ENCODE measurements around the gene GRIN2C. TPM values are rescaled to one million over a fixed set of nuclear protein-coding genes. Genes with fewer than 3 reads are reported as not detected.
A peak's percentile ranks its signal among the peaks of the same experiment; 100 is the strongest.
"Not testable (repeated sequence)": the region's sequence is repeated elsewhere in the genome, so short reads cannot be mapped to it uniquely, and the experiment has no call there.

GRIN2C gene
- 1 to 10 TPM in 1 of 2 donors, under 1 TPM in 1; 0.65 to 1.2 TPM for total RNA-seq

DNA sequence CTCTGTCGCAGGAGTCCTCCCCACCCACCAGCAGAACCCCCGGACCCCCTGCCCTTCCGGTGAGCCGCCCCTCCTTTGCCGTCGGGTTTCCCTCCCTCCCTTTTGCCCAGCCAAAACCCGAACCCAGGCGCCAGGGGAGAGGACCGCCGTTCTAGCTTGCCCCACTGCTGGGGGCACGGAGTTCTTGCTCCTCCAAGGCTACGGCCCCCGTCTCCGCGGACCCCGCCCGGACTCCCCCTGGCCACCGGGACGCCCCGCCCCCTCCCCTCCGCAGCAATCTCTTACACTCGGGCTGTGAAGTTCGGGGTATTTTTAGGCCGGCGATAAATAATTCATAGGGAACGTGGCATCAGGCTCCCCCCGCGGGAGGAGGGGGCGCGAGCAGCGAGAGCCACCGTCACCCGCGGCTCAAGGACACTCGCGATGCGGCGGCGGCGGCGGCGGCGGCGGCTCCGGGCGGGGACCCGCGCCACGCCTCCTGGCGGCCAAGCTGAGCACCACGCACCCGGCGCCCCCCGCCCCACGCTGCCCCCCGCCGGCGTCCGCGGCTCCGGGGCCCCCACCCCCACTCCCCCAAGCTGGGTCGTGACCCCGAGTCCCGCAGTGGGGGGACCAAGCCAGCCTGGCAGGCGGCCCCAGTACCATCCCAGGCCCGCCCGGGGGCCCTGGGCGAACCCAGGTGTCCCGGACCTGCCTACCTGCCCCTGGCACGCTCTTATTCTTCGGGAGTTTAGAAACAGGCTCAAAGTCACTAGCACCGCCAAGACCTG, at the start of gene GRIN2C:
Gene GRIN2C (minus strand): TSS at position 427 of the 770 bp plus-strand sequence. CDS start 4,793 bp downstream, outside the sequence.
- H3K36me3 Mint-ChIP-seq (ENCODE audit: low read depth): peaks cover 14% of the 10 kb centered on the region
- no peaks in the 10 kb centered on the region for H3K4me1 Mint-ChIP-seq
- H3K27me3 Mint-ChIP-seq: peaks cover 43% of the 10 kb centered on the region
- no peak within 1 kb of the TSS for H3K27ac Mint-ChIP-seq
- no peaks in the 10 kb centered on the region for H3K9me3 Mint-ChIP-seq
- ATAC-seq (replicated peaks): peak; percentile 20
- peak within 1 kb of the TSS; percentile 41 for H3K4me3 Mint-ChIP-seq

GRCh38 chr17:74909097-74909496, 49.4 kb upstream of the GRIN2C start:
- not testable (repeated sequence) for H3K4me3 Mint-ChIP-seq, H3K4me1 Mint-ChIP-seq, H3K27ac Mint-ChIP-seq

DNA sequence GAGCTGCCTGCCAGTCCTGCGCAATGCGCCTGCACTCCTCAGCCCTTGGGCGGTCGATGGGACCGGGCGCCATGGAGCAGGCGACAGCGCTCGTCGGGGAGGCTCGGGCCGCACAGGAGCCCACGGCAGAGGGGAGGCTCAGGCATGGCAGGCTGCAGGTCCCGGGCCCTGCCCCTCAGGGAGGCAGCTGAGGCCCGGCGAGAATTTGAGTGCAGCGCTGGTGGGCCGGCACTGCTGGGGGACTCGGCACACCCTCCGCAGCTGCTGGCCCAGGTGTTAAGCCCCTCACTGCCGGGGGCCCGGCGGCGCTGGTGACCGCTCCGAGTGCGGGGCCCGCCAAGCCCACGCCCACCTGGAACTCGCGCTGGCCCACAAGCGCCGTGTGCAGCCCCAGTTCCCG, 47.3 kb upstream of the GRIN2C start:
- no peaks in the 10 kb centered on the region for H3K4me1 Mint-ChIP-seq
- no peak overlapping the region for H3K27ac Mint-ChIP-seq
- H3K27me3 Mint-ChIP-seq: peaks cover 5% of the 10 kb centered on the region
- no peaks in the 10 kb centered on the region for H3K9me3 Mint-ChIP-seq
- no peak overlapping the region for H3K4me3 Mint-ChIP-seq
- H3K36me3 Mint-ChIP-seq (ENCODE audit: low read depth): no peaks in the 10 kb centered on the region
- no peak for ATAC-seq (replicated peaks)

More at GRCh38 chr17:74909097-74909496, 49.4 kb upstream of the GRIN2C start:
- not testable (repeated sequence) for ATAC-seq (replicated peaks); H3K27me3 Mint-ChIP-seq; H3K36me3 Mint-ChIP-seq (ENCODE audit: low read depth); H3K9me3 Mint-ChIP-seq

GRCh38 chr17:74906214-74906793, 46.6 kb upstream of the GRIN2C start:
- H3K4me1 Mint-ChIP-seq; H3K9me3 Mint-ChIP-seq; H3K27me3 Mint-ChIP-seq; H3K36me3 Mint-ChIP-seq (ENCODE audit: low read depth); H3K27ac Mint-ChIP-seq; ATAC-seq (replicated peaks); H3K4me3 Mint-ChIP-seq: not testable (repeated sequence)

DNA sequence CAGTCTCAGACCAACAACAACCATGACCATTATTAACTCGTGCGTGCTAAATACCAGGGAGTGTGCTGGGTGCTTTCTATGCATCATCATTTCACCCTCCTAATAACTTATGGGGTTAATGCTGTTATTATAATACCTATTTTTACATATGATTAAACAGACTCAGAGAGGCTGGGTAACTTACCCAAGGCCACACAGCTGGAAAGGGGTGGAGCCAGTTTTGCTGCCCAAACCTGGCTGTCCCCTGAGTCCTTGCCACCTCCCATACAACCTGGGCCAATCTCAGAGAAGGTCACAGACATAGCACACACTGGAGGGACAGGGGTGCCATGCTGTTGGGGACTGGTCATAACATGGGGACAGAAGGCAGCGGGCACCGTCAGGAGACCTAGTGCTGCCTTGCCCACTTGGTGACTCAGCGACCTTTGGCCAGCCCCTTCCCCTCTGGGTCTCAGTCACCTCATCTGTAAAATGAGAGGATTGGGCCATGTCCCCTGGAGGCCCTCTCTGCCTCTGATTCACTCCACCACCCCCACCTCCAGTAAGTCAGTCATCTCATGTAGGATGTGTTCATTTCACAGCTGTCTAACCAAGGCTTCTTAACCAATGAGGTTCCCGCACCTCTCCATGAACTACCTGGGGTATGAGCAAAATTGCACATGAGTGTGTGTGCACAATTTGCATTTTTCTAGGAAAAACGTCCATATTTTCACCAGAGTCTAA, 45.2 kb upstream of the GRIN2C start:
- no peaks in the 10 kb centered on the region for H3K9me3 Mint-ChIP-seq
- peak; percentile 43 for ATAC-seq (replicated peaks)
- H3K4me1 Mint-ChIP-seq: no peaks in the 10 kb centered on the region
- no peaks in the 10 kb centered on the region for H3K36me3 Mint-ChIP-seq (ENCODE audit: low read depth)
- no peak overlapping the region for H3K27ac Mint-ChIP-seq
- H3K4me3 Mint-ChIP-seq: no peak overlapping the region
- H3K27me3 Mint-ChIP-seq: peaks cover 5% of the 10 kb centered on the region

GRCh38 chr17:74903671-74904070, 44.0 kb upstream of the GRIN2C start:
- H3K9me3 Mint-ChIP-seq: no peaks in the 10 kb centered on the region
- no peaks in the 10 kb centered on the region for H3K4me1 Mint-ChIP-seq
- no peaks in the 10 kb centered on the region for H3K36me3 Mint-ChIP-seq (ENCODE audit: low read depth)
- no peak for ATAC-seq (replicated peaks)
- no peak overlapping the region for H3K27ac Mint-ChIP-seq
- H3K27me3 Mint-ChIP-seq: peaks cover 5% of the 10 kb centered on the region
- H3K4me3 Mint-ChIP-seq: no peak overlapping the region

- Mint-ChIP-seq H3K36me3 (ENCODE audit: low read depth) (no peaks in the 10 kb centered on the region), H3K27me3 (peaks cover 5% of the 10 kb centered on the region), H3K9me3 (no peaks in the 10 kb centered on the region), H3K4me3 (no peak overlapping the region), H3K4me1 (no peaks in the 10 kb centered on the region), H3K27ac (no peak overlapping the region)
- no peak for ATAC-seq (replicated peaks)
Observed at GRCh38 chr17:74903034-74903433, 43.3 kb upstream of the GRIN2C start.

DNA sequence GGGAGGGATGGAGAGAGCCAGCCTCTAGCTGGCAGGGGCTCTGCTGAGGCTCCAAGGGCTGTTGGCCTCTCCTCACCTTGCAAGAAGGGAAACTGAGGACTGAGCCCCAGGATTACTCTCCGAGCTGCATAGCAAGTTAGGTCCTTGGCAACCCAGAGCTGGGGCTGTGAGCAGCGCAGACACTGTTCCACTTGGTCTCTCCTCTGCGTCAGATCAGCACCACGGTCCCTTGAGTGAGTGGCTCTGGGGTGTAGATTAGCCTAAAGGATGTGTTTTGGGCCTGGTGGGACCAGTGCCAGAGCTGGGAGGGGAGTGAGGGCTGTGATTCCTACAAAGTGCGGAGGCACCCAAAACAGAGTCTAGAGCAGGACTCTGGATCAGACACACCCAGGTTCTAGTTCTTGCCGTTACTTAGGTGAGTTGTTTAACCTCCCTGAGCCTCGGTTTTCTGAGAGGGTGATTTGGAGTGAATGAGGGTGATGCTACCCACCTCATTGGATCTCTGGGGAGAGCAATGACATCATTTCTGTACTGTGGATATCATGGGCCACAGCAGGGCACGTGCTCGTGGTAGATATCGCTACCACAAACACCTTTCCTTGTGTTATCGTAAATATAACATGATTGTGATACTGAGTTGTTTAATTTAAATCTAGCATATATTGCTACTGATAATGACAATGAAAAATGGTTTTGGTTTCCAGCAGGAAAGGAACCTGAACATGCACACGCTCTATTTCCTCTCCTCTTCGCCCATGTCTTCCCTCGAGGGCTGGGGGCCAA, 41.9 kb upstream of the GRIN2C start:
- Mint-ChIP-seq H3K36me3 (ENCODE audit: low read depth) (no peaks in the 10 kb centered on the region), H3K4me1 (no peaks in the 10 kb centered on the region), H3K9me3 (no peaks in the 10 kb centered on the region), H3K4me3 (no peak overlapping the region), H3K27me3 (peaks cover 5% of the 10 kb centered on the region), H3K27ac (no peak overlapping the region)
- ATAC-seq (replicated peaks): no peak

GRCh38 chr17:74900208-74900607, 40.5 kb upstream of the GRIN2C start:
- Mint-ChIP-seq H3K27ac (no peak overlapping the region), H3K4me1 (no peaks in the 10 kb centered on the region), H3K4me3 (no peak overlapping the region), H3K36me3 (ENCODE audit: low read depth) (no peaks in the 10 kb centered on the region), H3K9me3 (no peaks in the 10 kb centered on the region), H3K27me3 (peaks cover 10% of the 10 kb centered on the region)
- no peak for ATAC-seq (replicated peaks)

GRCh38 chr17:74898376-74898946, 38.8 kb upstream of the GRIN2C start:
- H3K9me3 Mint-ChIP-seq: no peaks in the 10 kb centered on the region
- no peak for ATAC-seq (replicated peaks)
- no peaks in the 10 kb centered on the region for H3K4me1 Mint-ChIP-seq
- H3K27me3 Mint-ChIP-seq: peaks cover 19% of the 10 kb centered on the region
- no peak overlapping the region for H3K27ac Mint-ChIP-seq
- no peaks in the 10 kb centered on the region for H3K36me3 Mint-ChIP-seq (ENCODE audit: low read depth)
- no peak overlapping the region for H3K4me3 Mint-ChIP-seq

DNA sequence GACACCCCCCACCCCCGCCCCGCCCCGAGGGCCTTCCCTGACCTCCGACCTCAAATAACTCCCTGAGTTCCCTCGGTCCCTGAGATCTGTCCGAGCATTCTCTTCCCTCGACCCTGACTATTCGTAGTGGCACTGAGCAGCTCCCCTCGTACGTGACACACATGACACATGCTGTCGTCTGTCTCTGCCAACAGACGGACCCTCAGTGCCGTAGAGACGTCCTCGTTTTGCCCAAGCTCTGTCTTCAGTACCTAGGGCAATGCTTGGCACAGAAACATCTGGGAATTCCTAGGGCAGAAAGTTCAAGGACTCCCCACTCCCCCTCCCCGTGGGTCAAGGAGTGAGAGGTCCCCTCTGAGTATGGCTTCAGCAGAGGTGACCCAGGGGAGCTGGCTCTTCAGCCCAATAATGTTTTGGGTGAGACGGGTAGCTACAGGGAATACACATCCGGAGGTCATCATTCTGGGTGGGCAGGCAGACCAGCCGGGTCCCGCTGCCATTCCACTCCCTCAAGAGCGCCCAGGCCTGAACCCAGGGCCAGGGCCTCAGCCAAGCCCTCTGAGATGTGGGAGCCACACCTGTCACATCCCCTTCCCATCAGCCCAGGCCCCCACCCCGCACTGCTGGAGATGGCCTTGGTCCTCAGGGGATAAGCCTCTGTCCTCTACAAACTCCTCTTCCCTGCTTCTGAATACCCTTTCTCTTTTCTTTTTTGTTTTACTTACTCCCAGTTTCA, 34.4 kb upstream of the GRIN2C start:
- H3K9me3 Mint-ChIP-seq: no peaks in the 10 kb centered on the region
- peak overlapping the region; percentile 46 for H3K4me3 Mint-ChIP-seq
- H3K4me1 Mint-ChIP-seq: no peaks in the 10 kb centered on the region
- no peak for ATAC-seq (replicated peaks)
- no peak overlapping the region for H3K27ac Mint-ChIP-seq
- peaks cover 19% of the 10 kb centered on the region for H3K27me3 Mint-ChIP-seq
- no peaks in the 10 kb centered on the region for H3K36me3 Mint-ChIP-seq (ENCODE audit: low read depth)

GRCh38 chr17:74892974-74893911, 33.6 kb upstream of the GRIN2C start, which contains the start of gene FADS6:
TSS of gene FADS6 (minus strand) at chr17:74893633. CDS start at chr17:74893595, 38 bp downstream.
- Mint-ChIP-seq H3K27ac (no peak within 1 kb of the TSS), H3K4me3 (peak within 1 kb of the TSS; percentile 46), H3K4me1 (no peaks in the 10 kb centered on the region), H3K36me3 (ENCODE audit: low read depth) (no peaks in the 10 kb centered on the region), H3K27me3 (peaks cover 19% of the 10 kb centered on the region), H3K9me3 (no peaks in the 10 kb centered on the region)
- no peak for ATAC-seq (replicated peaks)

All from activated T-helper 17 cell treated with anti-CD3 and anti-CD28 coated beads, Interleukin-2, amount 50 U/mL, for 72 hours (primary cell).